Esophagus muscularis mucosa (tissue), 4 donors: Measurements from ENCODE around the gene NAPG. TPM values are rescaled to one million over a fixed set of nuclear protein-coding genes. Genes with fewer than 3 reads are reported as not detected.

ENCODE experiments used
- DNase-seq: peaks from one replicate; pipeline ENCODE4 v3.0.0-alpha.2; 2017; ENCODE audit errors: extremely low spot score
- H3K27ac ChIP-seq, 4 donors: fragments of 200-600 bp; sonication (generic); replicated peaks in 1 of 4; 1 replicate in 3 of 4; 2 replicates in 1 of 4; pipeline ENCODE4 v1.5.1; 2016 to 2019; ENCODE audit warnings: mild to moderate bottlenecking in 1 of 4
- H3K27me3 ChIP-seq, 4 donors: fragments of 200-600 bp; sonication (generic); one replicate each; pipeline versions ENCODE4 v1.5.1 to v1.6.0; 2016 to 2019
- H3K36me3 ChIP-seq, 4 donors: fragments of 200-600 bp; sonication (generic); one replicate each; pipeline ENCODE4 v1.5.1; 2016 to 2019
- H3K4me1 ChIP-seq, 4 donors: fragments of 200-600 bp; sonication (generic); one replicate each; pipeline ENCODE4 v1.5.1; 2016 to 2019
- H3K4me3 ChIP-seq, 4 donors: fragments of 200-600 bp; sonication (generic); 1 replicate in 2 of 4; 2 replicates in 2 of 4; pipeline ENCODE4 v1.5.1; 2016 to 2019; ENCODE audit warnings: mild to moderate bottlenecking in 4 of 4, moderate library complexity in 1 of 4
- H3K9me3 ChIP-seq, 4 donors: fragments of 200-600 bp; sonication (generic); 1 replicate in 3 of 4; 2 replicates in 1 of 4; pipeline ENCODE4 v1.5.1; 2016 to 2019
- EP300 ChIP-seq: sonication (generic); formaldehyde crosslinking; IDR thresholded peaks from one replicate; pipeline ENCODE4 v1.6.1; 2017; ENCODE audit warnings: antibody characterized with exemption
- POLR2A ChIP-seq: fragments of 450-650 bp; IDR thresholded peaks from one replicate; pipeline ENCODE4 v1.6.1; 2017; ENCODE audit warnings: antibody characterized with exemption, moderate library complexity, mild to moderate bottlenecking, low read depth
- POLR2AphosphoS5 ChIP-seq, 2 donors: sonication (generic); formaldehyde crosslinking; IDR thresholded peaks; one replicate each; pipeline ENCODE4 v1.6.1; 2017; ENCODE audit warnings: antibody characterized with exemption in 2 of 2
- WGBS: methylation state at CpG from one replicate; pipeline ENCODE4 v1.1.5; 2018; 5-methylcytosine and 5-hydroxymethylcytosine counted together
- intact Hi-C: fragments of 100-400 bp; cut with DNase I; formaldehyde crosslinking; loops from one replicate; pipeline ENCODE4 v1.15.1; 2023
- total RNA-seq, 4 donors: library from RNA; depleted of rRNA; stranded (reverse); fragments of >200 nt; gene quantifications; one replicate each; pipeline versions ENCODE4 v1.1.0 to v1.2.1, GENCODE V29; 2016
- TF ChIP-seq, protein P1 (sequence below), 3 experiments: fragments of 200-600 bp in 2 of 3; fragments of 450-650 bp in 1 of 3; sonication (generic) in 2 of 3; IDR thresholded peaks; one replicate each; pipeline ENCODE4 v1.5.1; 2017 to 2019; ENCODE audit warnings: antibody characterized with exemption in 3 of 3, mild to moderate bottlenecking in 2 of 3, moderate library complexity in 1 of 3

The NAPG gene
- total RNA-seq, 4 donors from 2014 or later: 32.1 to 39.5 (median 34.7) TPM

DNA sequence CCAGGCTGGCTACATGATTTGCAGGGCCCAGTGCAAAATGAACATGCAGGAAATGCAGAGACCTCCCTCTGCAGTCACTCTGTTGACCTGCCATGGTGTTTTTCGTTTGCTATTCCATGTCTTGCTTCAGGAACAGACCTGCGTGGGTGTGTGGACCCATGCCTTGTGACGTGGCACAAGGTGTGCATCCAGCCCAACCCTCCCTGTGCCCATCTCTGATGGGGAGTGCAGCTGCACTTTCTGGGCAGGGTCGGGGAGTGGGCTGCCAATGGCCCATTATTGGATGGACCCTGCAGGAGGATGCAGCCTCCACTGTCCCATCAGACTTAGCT, 33.1 kb downstream of the NAPG start:
- intact Hi-C loops: no loop called here
- TF ChIP-seq POLR2A (no peak), EP300 (no peak), POLR2AphosphoS5 (IDR thresholded peaks at IDR 0.05) (no peak)
- TF ChIP-seq, protein P1, sequence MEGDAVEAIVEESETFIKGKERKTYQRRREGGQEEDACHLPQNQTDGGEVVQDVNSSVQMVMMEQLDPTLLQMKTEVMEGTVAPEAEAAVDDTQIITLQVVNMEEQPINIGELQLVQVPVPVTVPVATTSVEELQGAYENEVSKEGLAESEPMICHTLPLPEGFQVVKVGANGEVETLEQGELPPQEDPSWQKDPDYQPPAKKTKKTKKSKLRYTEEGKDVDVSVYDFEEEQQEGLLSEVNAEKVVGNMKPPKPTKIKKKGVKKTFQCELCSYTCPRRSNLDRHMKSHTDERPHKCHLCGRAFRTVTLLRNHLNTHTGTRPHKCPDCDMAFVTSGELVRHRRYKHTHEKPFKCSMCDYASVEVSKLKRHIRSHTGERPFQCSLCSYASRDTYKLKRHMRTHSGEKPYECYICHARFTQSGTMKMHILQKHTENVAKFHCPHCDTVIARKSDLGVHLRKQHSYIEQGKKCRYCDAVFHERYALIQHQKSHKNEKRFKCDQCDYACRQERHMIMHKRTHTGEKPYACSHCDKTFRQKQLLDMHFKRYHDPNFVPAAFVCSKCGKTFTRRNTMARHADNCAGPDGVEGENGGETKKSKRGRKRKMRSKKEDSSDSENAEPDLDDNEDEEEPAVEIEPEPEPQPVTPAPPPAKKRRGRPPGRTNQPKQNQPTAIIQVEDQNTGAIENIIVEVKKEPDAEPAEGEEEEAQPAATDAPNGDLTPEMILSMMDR (IDR thresholded peaks at IDR 0.05): no peak
- H3K27me3 ChIP-seq: no peaks in the 10 kb centered on the region
- no peak overlapping the region for H3K4me3 ChIP-seq
- 98% methylated on average over 4 of the region's 4 CpGs for WGBS
- no peak overlapping the region for H3K27ac ChIP-seq
- no peaks in the 10 kb centered on the region for H3K9me3 ChIP-seq
- peaks cover 18 to 42% (median 36%) of the 10 kb centered on the region in 4 donors for H3K36me3 ChIP-seq
- peak; percentile 77 for DNase-seq
- H3K4me1 ChIP-seq: peaks cover 8 to 24% (median 10%) of the 10 kb centered on the region in 4 donors

DNA sequence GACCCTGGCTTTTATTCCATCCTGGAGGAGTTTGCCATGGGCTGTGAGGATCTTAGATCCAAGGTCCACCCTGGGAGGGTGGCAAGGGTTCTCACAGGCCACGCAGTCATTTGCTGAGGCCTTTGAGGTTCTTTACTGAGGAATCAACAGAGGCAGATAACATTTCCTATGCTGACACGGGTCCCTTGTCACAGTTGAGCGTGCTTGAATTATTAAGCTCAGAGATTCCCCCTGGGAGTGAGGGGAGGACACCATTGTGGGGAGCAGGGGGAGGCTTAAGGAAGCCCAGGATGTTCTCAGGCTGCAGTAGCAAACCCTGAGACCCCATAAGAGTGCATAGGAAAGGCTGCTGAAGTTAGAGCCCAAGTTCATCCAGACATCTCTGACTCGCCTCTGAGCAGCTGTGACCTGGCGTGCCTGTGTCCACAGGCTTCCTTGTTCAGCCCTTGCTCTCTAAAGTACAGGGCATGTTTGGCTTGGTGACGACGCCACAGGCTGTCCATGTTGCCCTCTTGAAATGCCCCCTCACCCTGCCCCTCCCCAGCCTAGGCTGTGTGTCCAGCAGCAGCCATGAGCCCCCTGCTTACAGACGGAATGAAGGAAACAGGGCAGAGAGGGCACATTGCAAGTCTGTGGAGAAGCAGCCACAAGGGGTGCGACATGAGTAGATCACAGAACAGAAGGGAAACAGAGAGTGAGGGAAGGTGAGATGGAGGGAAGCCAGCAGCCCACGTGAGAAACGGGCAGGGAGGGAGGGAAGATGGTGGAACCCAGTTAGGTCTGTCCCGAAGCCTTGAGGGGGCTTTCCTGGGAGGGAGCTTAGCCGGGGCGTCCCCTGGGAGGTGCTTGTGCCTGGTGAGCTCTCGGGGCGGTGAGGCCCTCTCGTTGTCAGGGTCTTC, 34.0 kb downstream of the NAPG start:
- H3K9me3 ChIP-seq: no peaks in the 10 kb centered on the region
- 42% methylated on average over 17 of the region's 17 CpGs for WGBS
- H3K27ac ChIP-seq: no peak overlapping the region
- H3K4me3 ChIP-seq: peak overlapping the region; percentile 30 to 43 (median 32)
- peak; percentile 92 for DNase-seq
- intact Hi-C loops: loop anchor here (5.0 kb wide), 2 partner anchors 592 to 992 kb away; no protein-coding TSS in a partner anchor
- H3K4me1 ChIP-seq: peaks cover 8 to 24% (median 12%) of the 10 kb centered on the region in 4 donors
- no peaks in the 10 kb centered on the region for H3K27me3 ChIP-seq
- TF ChIP-seq EP300 (no peak), POLR2AphosphoS5 (IDR thresholded peaks at IDR 0.05) (no peak), POLR2A (no peak)
- TF ChIP-seq, protein P1 (IDR thresholded peaks at IDR 0.05): no peak
- H3K36me3 ChIP-seq: peaks cover 10 to 33% (median 27%) of the 10 kb centered on the region in 4 donors

DNA sequence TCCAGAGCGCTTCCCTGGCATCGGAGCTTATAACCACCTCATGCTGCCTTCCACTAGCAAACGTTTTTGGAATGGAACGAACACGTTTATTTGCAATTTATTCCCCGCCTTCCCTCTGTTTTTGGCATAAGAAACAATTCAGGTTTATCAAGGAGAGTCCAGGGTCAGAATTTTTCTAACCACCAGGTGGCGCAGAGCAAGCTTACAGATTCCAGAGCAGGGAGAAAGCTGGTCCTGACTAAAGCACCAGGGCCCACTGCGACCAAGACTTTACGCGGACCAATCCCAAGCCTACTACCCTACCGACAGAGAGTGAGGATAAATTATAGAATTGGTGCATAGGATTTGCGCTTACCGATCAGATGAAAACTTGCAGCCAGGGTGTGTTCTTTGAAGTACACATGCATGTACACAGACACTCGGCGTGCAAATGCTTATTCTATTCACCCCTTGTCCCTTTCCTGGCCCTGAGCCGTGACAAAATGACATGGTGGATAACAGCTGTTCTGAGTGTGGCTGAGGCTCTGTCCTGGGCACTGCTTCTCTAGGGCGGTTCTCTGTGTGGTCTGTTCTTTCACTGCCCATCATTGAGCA, 34.7 kb downstream of the NAPG start:
- DNase-seq: no peak
- Histone ChIP-seq H3K27ac (no peak overlapping the region), H3K4me3 (peak overlapping the region; percentile 30 to 43 (median 32)), H3K27me3 (no peaks in the 10 kb centered on the region), H3K4me1 (peaks cover 8 to 24% (median 12%) of the 10 kb centered on the region in 4 donors), H3K9me3 (no peaks in the 10 kb centered on the region), H3K36me3 (peaks cover 10 to 26% (median 20%) of the 10 kb centered on the region in 4 donors)
- TF ChIP-seq, protein P1 (IDR thresholded peaks at IDR 0.05): peak; percentile 48 to 81 (median 73)
- TF ChIP-seq EP300 (no peak), POLR2A (no peak)
- 37% methylated on average over 16 of the region's 17 CpGs for WGBS
- intact Hi-C loops: loop anchor here (5.0 kb wide), 2 partner anchors 592 to 992 kb away; no protein-coding TSS in a partner anchor

DNA sequence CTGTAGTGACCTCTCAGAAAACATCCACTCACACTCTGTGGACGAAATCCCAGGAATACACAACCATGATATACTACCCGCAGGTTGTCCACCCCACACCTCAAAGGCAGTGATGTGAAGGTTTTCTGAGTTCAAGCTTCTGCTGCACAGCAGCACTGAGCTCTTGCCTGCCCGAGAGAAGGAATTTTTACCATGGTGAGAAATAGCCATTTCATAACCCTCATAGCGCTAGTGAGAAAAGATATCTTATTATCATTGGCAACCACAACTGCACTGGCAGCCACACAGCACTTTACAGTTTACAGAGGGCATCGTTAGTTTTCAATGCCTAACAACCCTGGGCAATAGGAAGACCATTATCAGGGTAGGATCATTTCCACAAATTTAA, 36.9 kb downstream of the NAPG start:
- 64% methylated on average over 5 of the region's 5 CpGs for WGBS
- intact Hi-C loops: loop anchor here (5.0 kb wide), 2 partner anchors 590 to 990 kb away; no protein-coding TSS in a partner anchor

More for the DNA sequence above, 36.9 kb downstream of the NAPG start:
- H3K9me3 ChIP-seq: no peaks in the 10 kb centered on the region
- peaks cover 0 to 8% (median 2%) of the 10 kb centered on the region in 4 donors for H3K36me3 ChIP-seq
- H3K4me3 ChIP-seq: no peak overlapping the region
- no peak overlapping the region for H3K27ac ChIP-seq
- H3K27me3 ChIP-seq: no peaks in the 10 kb centered on the region
- TF ChIP-seq POLR2A (no peak), EP300 (no peak), POLR2AphosphoS5 (IDR thresholded peaks at IDR 0.05) (no peak)
- TF ChIP-seq, protein P1 (IDR thresholded peaks at IDR 0.05): no peak
- DNase-seq: no peak
- peaks cover 8 to 24% (median 12%) of the 10 kb centered on the region in 4 donors for H3K4me1 ChIP-seq
